ENCODE measurements around the gene ZRANB1. TPM values are rescaled to one million over a fixed set of nuclear protein-coding genes. Genes with fewer than 3 reads are reported as not detected.

ZRANB1 gene
- total RNA-seq, 2 donors from 2014 or later: 8.4 to 13.1 TPM

DNA sequence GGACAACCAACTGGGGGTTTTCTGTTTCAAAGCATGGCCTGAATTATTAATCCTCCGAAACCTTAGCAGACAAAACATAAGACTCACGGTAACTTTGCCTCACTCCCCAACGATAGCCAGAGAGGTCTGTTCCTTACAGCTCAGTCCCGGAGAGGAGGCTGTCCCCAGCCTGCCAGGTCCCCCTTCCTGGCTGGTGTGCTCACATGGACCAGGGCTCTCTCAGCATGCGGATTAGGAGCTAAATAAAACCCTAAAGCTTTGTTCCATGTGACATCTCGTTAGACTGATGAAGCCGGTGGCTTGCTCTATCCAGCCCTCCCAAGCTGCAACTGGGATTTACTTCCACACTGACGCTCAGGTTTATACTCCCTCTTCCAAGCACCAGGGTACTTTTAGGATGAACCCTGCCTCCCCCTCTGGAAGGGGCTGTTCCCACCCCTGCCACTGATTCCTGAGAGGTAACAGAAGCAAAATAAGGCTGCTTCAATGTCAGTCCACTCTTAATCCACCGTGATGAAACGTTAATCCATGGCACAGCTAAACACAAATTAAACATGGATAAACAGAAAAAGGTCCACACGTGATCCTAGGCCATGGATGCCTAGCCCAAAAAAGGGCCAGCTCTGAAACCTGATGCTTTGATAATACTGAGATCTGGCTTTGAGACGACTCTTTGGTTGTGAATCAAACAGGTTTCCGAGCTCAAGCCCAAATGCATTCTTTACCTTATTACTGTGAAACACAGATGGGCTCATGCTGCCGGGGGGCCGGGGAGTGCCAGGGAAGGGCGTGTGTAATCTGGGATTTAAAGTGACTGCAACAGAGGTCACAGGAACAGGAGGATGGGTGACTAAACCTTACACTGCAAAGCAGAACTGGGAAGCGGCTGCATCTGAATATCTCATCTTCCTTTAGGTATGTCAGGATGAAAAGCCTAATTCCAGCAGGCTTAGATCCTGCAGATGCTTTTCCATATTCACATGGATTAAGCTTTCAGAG lies 86.2 kb downstream of the ZRANB1 start:
- TF ChIP-seq, protein P1, sequence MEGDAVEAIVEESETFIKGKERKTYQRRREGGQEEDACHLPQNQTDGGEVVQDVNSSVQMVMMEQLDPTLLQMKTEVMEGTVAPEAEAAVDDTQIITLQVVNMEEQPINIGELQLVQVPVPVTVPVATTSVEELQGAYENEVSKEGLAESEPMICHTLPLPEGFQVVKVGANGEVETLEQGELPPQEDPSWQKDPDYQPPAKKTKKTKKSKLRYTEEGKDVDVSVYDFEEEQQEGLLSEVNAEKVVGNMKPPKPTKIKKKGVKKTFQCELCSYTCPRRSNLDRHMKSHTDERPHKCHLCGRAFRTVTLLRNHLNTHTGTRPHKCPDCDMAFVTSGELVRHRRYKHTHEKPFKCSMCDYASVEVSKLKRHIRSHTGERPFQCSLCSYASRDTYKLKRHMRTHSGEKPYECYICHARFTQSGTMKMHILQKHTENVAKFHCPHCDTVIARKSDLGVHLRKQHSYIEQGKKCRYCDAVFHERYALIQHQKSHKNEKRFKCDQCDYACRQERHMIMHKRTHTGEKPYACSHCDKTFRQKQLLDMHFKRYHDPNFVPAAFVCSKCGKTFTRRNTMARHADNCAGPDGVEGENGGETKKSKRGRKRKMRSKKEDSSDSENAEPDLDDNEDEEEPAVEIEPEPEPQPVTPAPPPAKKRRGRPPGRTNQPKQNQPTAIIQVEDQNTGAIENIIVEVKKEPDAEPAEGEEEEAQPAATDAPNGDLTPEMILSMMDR (IDR thresholded peaks at IDR 0.05): no peak
- Histone ChIP-seq H3K9ac (ENCODE audit: low read depth in 2 of 2, low read length in 2 of 2) (no peak overlapping the region), H3K4me3 (no peak overlapping the region), H3K27me3 (no peaks in the 10 kb centered on the region), H3K9me3 (no peaks in the 10 kb centered on the region), H3K36me3 (peaks cover 9% of the 10 kb centered on the region), H3K4me1 (peaks cover 15% of the 10 kb centered on the region), H3K27ac (no peak overlapping the region)
- DNase-seq: no peak
- intact Hi-C loops (cut with DNase I): no loop called here

DNA sequence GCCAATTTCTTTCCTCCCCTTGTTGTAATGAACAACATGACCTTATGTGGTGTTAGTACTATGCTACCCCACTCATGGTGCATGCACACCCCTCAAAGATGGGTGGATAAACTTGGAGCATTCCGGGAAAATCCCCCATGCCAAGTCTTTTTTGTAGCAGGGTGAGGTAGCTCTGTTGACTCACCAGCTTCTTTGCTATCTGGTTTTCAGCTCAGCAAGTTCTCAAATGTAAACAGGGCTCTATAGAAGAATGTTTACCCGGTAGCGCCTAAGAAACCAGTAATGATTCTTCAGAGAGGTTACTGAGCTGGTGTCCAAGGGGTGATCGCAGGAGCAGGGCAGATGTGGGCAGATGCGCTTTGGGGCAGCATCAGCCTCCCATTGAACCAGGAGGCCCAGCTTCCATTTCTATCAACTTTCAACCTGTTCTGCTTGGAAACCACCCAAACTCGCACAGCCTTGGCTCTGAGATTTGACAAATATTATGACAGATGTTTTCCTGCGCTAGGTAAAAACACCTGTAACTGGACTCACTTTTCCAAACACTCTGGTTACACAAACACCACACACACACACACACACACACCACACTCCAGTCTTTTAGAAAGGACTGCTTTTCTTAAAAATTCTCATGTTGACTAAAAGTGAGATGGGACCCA lies 87.8 kb downstream of the ZRANB1 start:
- TF ChIP-seq, protein P1 (IDR thresholded peaks at IDR 0.05): no peak
- Histone ChIP-seq H3K9ac (ENCODE audit: low read depth in 2 of 2, low read length in 2 of 2) (no peak overlapping the region), H3K36me3 (peaks cover 9% of the 10 kb centered on the region), H3K4me3 (no peak overlapping the region), H3K9me3 (no peaks in the 10 kb centered on the region), H3K4me1 (peaks cover 9% of the 10 kb centered on the region), H3K27ac (no peak overlapping the region), H3K27me3 (no peaks in the 10 kb centered on the region)
- no peak for DNase-seq
- intact Hi-C loops (cut with DNase I): no loop called here

DNA sequence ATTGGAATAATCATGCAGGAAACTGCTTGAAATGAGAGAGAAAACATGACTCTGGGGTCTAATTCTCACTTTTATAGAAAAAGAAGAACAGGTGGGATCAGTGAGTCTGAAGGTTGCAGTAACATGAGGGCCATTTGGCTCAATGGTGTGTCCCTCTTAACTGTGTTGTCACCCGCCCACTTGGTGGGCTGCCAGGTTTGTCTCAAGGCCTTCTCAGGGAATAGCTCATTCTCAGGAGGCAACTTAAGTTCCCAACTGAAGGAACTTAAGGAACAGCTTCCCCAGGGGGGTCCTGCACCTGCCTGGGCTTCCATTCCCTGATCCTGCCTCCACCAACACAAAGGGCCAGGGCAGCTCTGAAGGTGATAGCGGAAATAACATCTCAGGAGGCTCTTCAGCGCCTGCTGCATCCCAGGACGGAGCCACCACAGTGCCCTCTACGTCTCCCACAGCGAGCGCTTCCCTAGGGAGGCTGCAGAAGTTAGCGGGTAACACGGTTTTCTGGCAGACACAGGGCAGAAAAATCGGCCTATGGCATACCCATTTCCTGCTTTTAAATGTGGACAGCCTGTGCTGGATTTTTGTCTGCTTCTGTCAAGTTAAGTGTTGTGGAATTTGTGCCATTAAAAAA lies 88.8 kb downstream of the ZRANB1 start:
- H3K27ac ChIP-seq: no peak overlapping the region

DNA sequence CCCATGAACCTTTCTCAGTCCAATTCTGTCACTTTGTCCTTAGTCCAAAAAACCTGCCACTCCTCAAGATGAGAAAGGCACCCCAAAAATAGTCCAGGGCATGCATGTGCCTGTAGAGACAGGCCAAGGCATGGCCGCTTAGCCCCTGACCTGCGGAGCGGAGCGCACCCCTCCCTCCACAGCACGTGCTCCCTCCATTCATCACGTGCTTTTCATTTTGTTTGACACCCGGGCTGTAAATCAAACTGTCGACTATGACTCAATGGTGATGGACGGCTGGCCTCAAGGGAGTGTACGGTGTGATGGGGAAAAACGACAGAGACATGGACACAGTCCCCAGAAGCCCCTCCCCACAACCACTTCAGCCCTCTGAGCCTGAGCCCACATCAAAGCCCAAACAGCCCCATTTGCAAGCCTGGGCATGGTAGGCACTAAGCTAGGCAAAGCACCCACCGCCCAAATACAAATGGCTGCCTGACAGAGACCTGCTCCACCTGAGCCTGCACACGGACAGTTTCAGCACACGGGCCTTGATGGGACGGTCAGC lies 90.6 kb downstream of the ZRANB1 start:
- H3K27ac ChIP-seq: no peak overlapping the region
- H3K9ac ChIP-seq (ENCODE audit: low read depth in 2 of 2, low read length in 2 of 2): no peak overlapping the region
- no peaks in the 10 kb centered on the region for H3K9me3 ChIP-seq
- intact Hi-C loops (cut with DNase I): no loop called here
- H3K36me3 ChIP-seq: no peaks in the 10 kb centered on the region
- no peaks in the 10 kb centered on the region for H3K27me3 ChIP-seq
- TF ChIP-seq, protein P1 (IDR thresholded peaks at IDR 0.05): no peak
- DNase-seq: no peak
- H3K4me3 ChIP-seq: no peak overlapping the region
- peaks cover 9% of the 10 kb centered on the region for H3K4me1 ChIP-seq

More for the DNA sequence above, 88.8 kb downstream of the ZRANB1 start:
- no peak overlapping the region for H3K4me3 ChIP-seq
- H3K9me3 ChIP-seq: no peaks in the 10 kb centered on the region
- intact Hi-C loops (cut with DNase I): no loop called here
- no peak overlapping the region for H3K9ac ChIP-seq (ENCODE audit: low read depth in 2 of 2, low read length in 2 of 2)
- peaks cover 9% of the 10 kb centered on the region for H3K4me1 ChIP-seq
- no peak for DNase-seq
- no peaks in the 10 kb centered on the region for H3K27me3 ChIP-seq
- TF ChIP-seq, protein P1 (IDR thresholded peaks at IDR 0.05): no peak
- peaks cover 9% of the 10 kb centered on the region for H3K36me3 ChIP-seq
